GM12878 (cell line): ENCODE data around the gene ADGRG1.
A peak's percentile ranks its signal among the peaks of the same experiment; 100 is the strongest.

Source experiments
- CREM ChIP-seq: IDR thresholded peaks from 2 replicates; pipeline ENCODE4 v1.6.1; 2014; ENCODE audit warnings: antibody characterized with exemption, low read depth
- CTCF ChIP-seq, 3 experiments: IDR thresholded peaks in 2 of 3; conservative IDR thresholded peaks in 1 of 3; 2 replicates each; pipeline ENCODE4 v1.5.1; 2011; ENCODE audit warnings: low read depth in 3 of 3, low read length in 3 of 3, mild to moderate bottlenecking in 3 of 3, control low read depth in 2 of 3, moderate library complexity in 2 of 3, inconsistent platforms in 1 of 3, mixed read lengths in 1 of 3; ENCODE audit not compliant: control insufficient read depth in 2 of 3, insufficient read depth in 1 of 3; ENCODE audit errors: extremely low read depth in 1 of 3
- EZH2 ChIP-seq: IDR thresholded peaks from 2 replicates; pipeline ENCODE4 v1.6.1; 2012; ENCODE audit warnings: low read depth, mild to moderate bottlenecking, control low read depth, inconsistent platforms, low read length, borderline replicate concordance; ENCODE audit not compliant: control insufficient read depth
- MYC ChIP-seq: IDR thresholded peaks from 2 replicates; pipeline ENCODE4 v1.6.1; 2011; ENCODE audit warnings: mild to moderate bottlenecking, low read length, moderate library complexity, inconsistent platforms; ENCODE audit not compliant: insufficient read depth, insufficient replicate concordance, insufficient read length, severe bottlenecking
- NFYB ChIP-seq: IDR thresholded peaks from 2 replicates; pipeline ENCODE4 v1.6.1; 2011; ENCODE audit warnings: low read depth, mild to moderate bottlenecking, low read length, improper control_type of control experiment, moderate library complexity; ENCODE audit not compliant: insufficient read depth
- NR2C2 ChIP-seq: IDR thresholded peaks from 2 replicates; pipeline ENCODE4 v1.6.1; 2011; ENCODE audit warnings: borderline replicate concordance, low read depth; ENCODE audit not compliant: control insufficient read depth, insufficient read length
- POLR2A ChIP-seq: IDR thresholded peaks from 2 replicates; pipeline ENCODE4 v1.6.1; 2011; ENCODE audit warnings: low read depth, mild to moderate bottlenecking, low read length
- POLR2AphosphoS2 ChIP-seq: IDR thresholded peaks from 2 replicates; pipeline ENCODE4 v1.6.1; 2011; ENCODE audit warnings: low read depth, mild to moderate bottlenecking, low read length, improper control_type of control experiment, moderate library complexity
- POLR2AphosphoS5 ChIP-seq: IDR thresholded peaks from 2 replicates; pipeline ENCODE4 v1.6.1; 2011; ENCODE audit warnings: mild to moderate bottlenecking, low read length, inconsistent platforms
- RAD21 ChIP-seq: IDR thresholded peaks from 2 replicates; pipeline ENCODE4 v1.6.1; 2011; ENCODE audit warnings: mild to moderate bottlenecking, low read depth, low read length, moderate library complexity; ENCODE audit not compliant: insufficient read depth
- RAD51 ChIP-seq: fragments of 450-650 bp; IDR thresholded peaks from 2 replicates; pipeline ENCODE4 v1.6.1; 2016; ENCODE audit warnings: moderate library complexity, mild to moderate bottlenecking, inconsistent platforms
- TAF1 ChIP-seq: IDR thresholded peaks from 2 replicates; pipeline ENCODE4 v1.6.1; 2011; ENCODE audit warnings: mild to moderate bottlenecking, low read depth, low read length, borderline replicate concordance
- ZNF592 ChIP-seq: fragments of 450-650 bp; IDR thresholded peaks from 2 replicates; pipeline ENCODE4 v1.6.1; 2017; ENCODE audit warnings: mild to moderate bottlenecking, moderate library complexity

- TF ChIP-seq ZNF592 (no peak), CREM (peak; percentile 77), MYC (no peak), POLR2A (peak; percentile 61), NFYB (no peak), CTCF (IDR thresholded peaks at IDR 0.05 in 2 of 3, conservative IDR thresholded peaks at IDR 0.05 in 1 of 3; ENCODE audit: control insufficient read depth in 2 of 3, extremely low read depth in 1 of 3, insufficient read depth in 1 of 3, low read depth in 3 of 3, low read length in 3 of 3) (no peak), EZH2 (no peak), TAF1 (no peak), NR2C2 (no peak), RAD21 (no peak), POLR2AphosphoS2 (no peak), POLR2AphosphoS5 (no peak), RAD51 (no peak)
Measured at GRCh38 chr16:57689762-57690558, 61.5 kb downstream of the ADGRG1 start.
